Urinary bladder (tissue), 4 donors: ENCODE measurements around the gene SPTSSB. TPM values are rescaled to one million over a fixed set of nuclear protein-coding genes. Genes with fewer than 3 reads are reported as not detected.

ENCODE experiments used
- DNase-seq: peaks from one replicate; pipeline ENCODE4 v3.0.0-alpha.2; 2015; ENCODE audit errors: extremely low spot score
- H3K27ac ChIP-seq: one replicate; pipeline ENCODE4 v1.5.1; 2013; ENCODE audit warnings: low read depth, mild to moderate bottlenecking, moderate library complexity
- H3K36me3 ChIP-seq: one replicate; pipeline ENCODE4 v1.6.1; 2013; ENCODE audit warnings: mild to moderate bottlenecking, moderate library complexity; ENCODE audit not compliant: insufficient read depth
- H3K4me1 ChIP-seq: one replicate; pipeline ENCODE4 v1.6.1; 2013; ENCODE audit warnings: mild to moderate bottlenecking, moderate library complexity; ENCODE audit not compliant: insufficient read depth
- H3K4me3 ChIP-seq: one replicate; pipeline ENCODE4 v1.5.1; 2013; ENCODE audit warnings: low read depth, low read length
- WGBS: extraction: QIAGEN DNeasy Blood & Tissue Kit; methylation state at CpG from one replicate; pipeline ENCODE4 v1.1.7; 2013; 5-methylcytosine and 5-hydroxymethylcytosine counted together
- polyA plus RNA-seq: library from polyadenylated mRNA; stranded (reverse); fragments of 200-250 nt; gene quantifications from one replicate; pipeline ENCODE4 v1.2.3, GENCODE V29; 2013
- total RNA-seq: library from RNA; depleted of rRNA; stranded (reverse); fragments of >200 nt; gene quantifications from one replicate; pipeline ENCODE4 v1.2.3, GENCODE V29; 2014
- donor health status: healthy with polysubstance abuse.
- donor health status: healthy.

The SPTSSB gene
- total and polyA plus RNA-seq, 2 donors, result 11.1 to 74.9 TPM

DNA sequence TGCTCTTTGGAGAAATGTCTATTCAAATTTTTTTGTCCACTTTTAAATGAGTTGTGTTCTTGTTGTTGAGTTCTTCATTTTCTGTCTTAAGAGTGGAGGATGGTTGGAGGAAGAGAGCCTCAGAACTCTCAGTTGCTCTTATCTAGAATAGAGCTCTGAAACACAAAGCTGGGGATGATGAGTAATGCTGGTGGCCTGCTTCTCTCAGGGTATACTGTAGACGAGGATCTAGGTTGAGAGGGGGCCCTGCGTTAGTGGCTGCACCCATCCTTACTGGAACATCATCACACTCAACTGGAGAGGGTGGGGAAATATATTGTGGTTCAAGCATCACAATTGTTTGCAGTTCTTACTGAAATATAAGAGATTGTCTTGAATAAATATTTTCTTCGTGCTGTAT is 1.8 kb downstream of the SPTSSB start:
- H3K27ac ChIP-seq, result no peak overlapping the region
- DNase-seq, result no peak
- H3K4me1 ChIP-seq, result no peaks in the 10 kb centered on the region
- no peak overlapping the region for H3K4me3 ChIP-seq
- 58% methylated on average over 3 of the region's 3 CpGs for WGBS
- no peaks in the 10 kb centered on the region for H3K36me3 ChIP-seq

DNA sequence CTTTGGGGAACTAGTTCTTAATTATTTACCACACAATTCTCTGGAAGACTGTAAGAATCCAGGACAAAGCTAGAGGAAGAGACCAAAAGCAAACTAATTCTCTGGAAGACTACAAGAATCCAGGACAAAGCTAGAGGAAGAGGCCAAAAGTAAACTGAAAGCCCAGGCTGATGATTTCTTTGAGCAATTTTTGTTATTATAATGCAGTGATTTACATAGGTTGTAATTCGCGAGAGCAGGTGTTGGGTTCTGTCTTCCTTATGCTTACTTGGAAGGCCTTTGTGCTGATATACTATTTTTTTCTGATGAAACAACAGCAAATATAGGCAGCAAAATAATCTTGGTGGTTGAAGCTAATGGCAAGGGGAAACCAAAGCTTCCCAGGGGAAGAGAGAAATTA is 5.2 kb downstream of the SPTSSB start:
- H3K4me1 ChIP-seq, result no peaks in the 10 kb centered on the region
- no peaks in the 10 kb centered on the region for H3K36me3 ChIP-seq
- WGBS, result 72% methylated on average over 2 of the region's 2 CpGs
- no peak overlapping the region for H3K4me3 ChIP-seq
- H3K27ac ChIP-seq, result no peak overlapping the region
- DNase-seq, result no peak

DNA sequence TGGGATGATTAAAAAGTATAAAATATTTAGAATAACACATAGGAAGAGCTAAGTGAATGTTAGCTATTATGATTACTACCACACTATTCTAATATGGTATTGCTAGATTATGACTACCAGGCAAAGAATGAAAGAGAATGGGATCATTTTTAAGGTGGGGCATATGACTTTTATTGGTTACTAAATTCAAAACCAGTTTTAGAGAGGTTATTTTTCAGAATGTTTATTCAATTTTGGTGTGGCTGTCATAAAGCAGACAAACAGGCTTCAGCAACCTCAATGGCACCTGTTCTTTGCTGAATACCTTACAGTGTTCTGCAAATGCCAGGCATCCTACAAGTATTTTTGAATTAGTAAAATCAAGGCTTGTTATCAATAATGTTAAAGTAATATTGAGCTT is 12.8 kb downstream of the SPTSSB start:
- Histone ChIP-seq H3K4me3 (no peak overlapping the region), H3K36me3 (peaks cover 2% of the 10 kb centered on the region), H3K4me1 (no peaks in the 10 kb centered on the region), H3K27ac (no peak overlapping the region)
- no peak for DNase-seq

DNA sequence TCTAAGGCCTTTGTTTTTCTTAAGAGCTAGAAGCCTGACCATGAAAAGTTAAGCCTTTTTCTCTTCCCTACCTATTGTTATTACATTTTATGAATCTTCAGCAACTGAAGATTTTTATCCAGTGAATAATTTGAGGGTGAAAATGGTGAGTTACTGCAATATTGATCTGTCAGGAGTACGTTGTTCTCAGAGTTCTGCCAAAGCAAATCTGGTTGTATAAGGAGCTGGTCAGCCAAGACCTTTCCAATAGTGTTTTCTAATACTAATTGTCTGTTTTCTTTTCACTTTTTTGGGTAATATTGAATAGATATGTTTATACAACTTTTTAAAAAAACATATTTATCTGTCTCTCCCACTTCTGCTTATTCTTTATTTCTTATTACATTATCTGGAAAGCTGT is 15.0 kb downstream of the SPTSSB start:
- no peak for DNase-seq
- Histone ChIP-seq H3K27ac (no peak overlapping the region), H3K4me3 (no peak overlapping the region), H3K36me3 (peaks cover 2% of the 10 kb centered on the region), H3K4me1 (no peaks in the 10 kb centered on the region)
- WGBS, result 86% methylated on average over 1 of the region's 1 CpG

DNA sequence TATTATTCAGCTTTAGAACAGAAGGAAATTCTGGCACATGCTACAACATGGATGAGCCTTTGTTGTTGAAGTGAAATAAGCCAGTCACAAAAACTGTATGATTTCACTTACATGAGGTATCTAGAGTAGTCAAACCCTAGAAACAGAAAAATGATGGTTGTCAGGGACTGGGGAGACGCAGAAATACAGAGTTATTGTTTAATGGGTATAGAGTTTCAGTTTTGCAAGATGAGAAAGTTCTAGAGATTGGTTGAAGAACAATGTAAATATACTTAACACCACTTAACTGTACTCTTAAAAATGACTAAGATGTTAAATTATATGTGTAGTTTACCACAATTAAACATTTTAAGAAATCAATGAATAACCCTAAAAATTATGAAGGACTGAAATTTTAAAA is 15.8 kb downstream of the SPTSSB start:
- H3K4me3 ChIP-seq, result no peak overlapping the region
- DNase-seq, result no peak
- H3K36me3 ChIP-seq, result peaks cover 2% of the 10 kb centered on the region
- WGBS, result 74% methylated on average over 1 of the region's 1 CpG
- H3K27ac ChIP-seq, result no peak overlapping the region
- H3K4me1 ChIP-seq, result no peaks in the 10 kb centered on the region

DNA sequence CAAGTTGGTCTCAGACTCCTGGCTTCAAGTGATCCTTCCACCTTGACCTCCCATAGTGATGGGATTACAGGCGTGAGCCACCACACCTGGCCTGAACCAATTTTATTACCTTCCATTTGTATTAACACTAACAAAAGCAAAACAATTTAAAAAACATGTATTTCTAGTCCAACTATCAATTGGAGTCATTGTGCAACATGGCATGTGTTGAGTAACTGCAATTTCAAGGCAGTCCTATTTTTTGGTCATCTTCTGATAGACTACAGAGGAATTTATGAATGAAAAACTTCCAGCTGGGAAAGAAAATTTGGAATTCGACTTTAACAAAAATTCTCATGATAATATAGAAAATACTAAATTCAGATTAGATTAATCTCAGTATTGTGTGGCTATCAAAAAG is 16.8 kb downstream of the SPTSSB start:
- Histone ChIP-seq H3K4me3 (no peak overlapping the region), H3K36me3 (peaks cover 2% of the 10 kb centered on the region), H3K27ac (no peak overlapping the region), H3K4me1 (no peaks in the 10 kb centered on the region)
- 77% methylated on average over 2 of the region's 2 CpGs for WGBS
- DNase-seq, result no peak

DNA sequence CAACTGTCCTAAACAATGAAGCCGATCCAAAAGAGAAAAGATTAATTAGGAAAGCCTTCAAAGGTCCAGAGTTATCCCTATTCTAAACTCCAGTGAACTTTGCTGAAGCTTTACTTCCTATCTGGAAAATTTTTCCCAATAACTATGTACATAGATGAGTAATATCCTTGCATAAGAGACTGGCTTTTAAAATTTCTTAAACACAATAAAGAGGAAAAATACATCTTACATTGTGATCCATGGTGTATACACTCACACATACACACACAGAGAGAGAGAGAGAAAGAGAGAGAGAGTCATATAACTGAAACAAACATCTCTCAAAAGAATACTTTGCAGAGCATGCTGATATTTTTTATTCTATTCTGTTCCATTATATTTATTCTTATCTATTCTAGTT is 20.0 kb downstream of the SPTSSB start:
- 37% methylated on average over 1 of the region's 1 CpG for WGBS
- DNase-seq, result no peak
- Histone ChIP-seq H3K4me3 (no peak overlapping the region), H3K27ac (no peak overlapping the region), H3K36me3 (peaks cover 2% of the 10 kb centered on the region), H3K4me1 (no peaks in the 10 kb centered on the region)

DNA sequence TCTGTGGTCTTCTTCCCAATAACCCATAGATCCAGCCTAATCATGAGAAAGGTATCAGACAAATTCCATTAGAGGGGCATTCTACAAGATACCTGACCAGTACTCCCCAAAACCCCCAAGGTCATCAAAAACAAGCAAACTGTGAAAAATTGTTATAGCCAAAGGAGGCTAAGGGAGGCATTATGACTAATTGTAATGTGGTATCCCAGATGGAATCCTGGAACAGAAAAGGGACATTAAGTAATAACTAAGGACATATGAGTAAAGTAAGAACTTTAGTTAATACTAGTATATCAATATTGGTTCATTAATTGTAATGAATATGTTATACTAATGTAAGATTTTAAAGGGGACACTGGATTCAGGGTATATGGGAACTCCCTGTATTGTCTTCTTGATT is 20.4 kb downstream of the SPTSSB start:
- H3K4me1 ChIP-seq, result no peaks in the 10 kb centered on the region
- DNase-seq, result no peak
- H3K4me3 ChIP-seq, result no peak overlapping the region
- H3K36me3 ChIP-seq, result peaks cover 2% of the 10 kb centered on the region
- no peak overlapping the region for H3K27ac ChIP-seq

DNA sequence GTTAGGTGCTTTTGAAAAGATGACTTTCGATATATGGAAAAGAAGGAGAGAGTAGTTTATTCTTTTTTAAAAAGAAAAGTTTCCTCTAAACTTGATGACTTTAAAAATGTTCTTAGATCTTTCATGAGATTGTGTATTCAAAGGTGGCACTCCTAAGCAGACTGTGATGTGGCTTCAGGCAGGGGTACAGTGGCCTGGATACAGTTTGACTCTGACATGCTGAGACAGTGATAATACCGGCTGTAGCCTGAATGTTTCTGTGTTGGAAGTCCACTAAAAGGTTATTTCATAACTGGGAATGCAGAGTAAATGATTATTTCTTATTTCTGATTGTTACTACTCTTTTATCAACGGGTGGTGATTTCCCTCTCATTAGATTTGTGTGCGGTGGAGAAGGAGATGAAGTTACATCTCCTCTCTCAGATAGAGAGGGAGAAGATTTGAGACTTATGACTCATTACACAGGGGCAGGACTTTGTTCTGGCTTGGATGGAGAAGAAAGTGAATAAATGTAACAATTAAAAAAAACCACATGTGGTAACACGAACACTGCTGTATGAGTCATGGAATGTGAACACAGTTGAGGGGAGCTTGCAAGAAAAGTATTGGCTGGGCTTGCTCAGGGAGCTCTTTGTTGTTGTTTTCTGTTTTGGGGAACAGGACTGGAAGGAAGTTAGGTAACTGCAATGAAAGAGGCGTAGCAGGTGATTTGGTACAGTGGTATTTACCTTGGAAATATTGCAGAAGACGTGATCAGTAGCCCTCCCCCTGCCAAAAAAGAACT is 21.6 kb downstream of the SPTSSB start:
- H3K4me3 ChIP-seq, result no peak overlapping the region
- peaks cover 3% of the 10 kb centered on the region for H3K36me3 ChIP-seq
- DNase-seq, result no peak
- no peak overlapping the region for H3K27ac ChIP-seq
- no peaks in the 10 kb centered on the region for H3K4me1 ChIP-seq
- WGBS, result 53% methylated on average over 7 of the region's 7 CpGs

DNA sequence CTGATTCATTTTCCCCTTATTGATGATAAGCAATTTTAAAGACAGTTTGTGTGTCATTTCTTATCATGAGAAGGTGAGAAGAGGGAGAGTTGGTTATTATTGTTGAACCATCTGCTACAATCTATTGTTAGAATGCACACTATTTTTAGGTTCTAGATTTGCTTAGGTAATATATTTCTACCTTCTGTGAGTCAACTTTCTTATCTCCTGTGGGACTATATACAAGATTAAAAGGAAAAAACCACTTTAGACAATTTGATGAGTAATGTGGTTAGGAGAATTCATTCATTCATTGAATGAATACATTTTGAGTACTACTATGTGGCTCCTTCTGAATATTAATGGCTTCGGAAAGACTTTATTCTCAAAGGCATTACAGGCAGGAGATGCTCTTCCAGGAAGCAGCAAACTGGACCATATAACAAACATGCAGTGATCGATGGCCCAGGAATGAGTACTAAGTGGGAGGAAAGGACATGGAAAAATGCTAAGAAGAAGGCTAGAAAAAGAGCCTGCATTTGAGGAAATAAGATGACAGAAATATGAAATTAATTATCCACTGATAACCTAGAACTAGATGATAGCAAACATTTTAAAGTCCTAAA is 22.4 kb downstream of the SPTSSB start:
- no peak overlapping the region for H3K4me3 ChIP-seq
- H3K27ac ChIP-seq, result no peak overlapping the region
- WGBS, result 69% methylated on average over 2 of the region's 2 CpGs
- H3K36me3 ChIP-seq, result peaks cover 3% of the 10 kb centered on the region
- no peak for DNase-seq
- no peaks in the 10 kb centered on the region for H3K4me1 ChIP-seq

DNA sequence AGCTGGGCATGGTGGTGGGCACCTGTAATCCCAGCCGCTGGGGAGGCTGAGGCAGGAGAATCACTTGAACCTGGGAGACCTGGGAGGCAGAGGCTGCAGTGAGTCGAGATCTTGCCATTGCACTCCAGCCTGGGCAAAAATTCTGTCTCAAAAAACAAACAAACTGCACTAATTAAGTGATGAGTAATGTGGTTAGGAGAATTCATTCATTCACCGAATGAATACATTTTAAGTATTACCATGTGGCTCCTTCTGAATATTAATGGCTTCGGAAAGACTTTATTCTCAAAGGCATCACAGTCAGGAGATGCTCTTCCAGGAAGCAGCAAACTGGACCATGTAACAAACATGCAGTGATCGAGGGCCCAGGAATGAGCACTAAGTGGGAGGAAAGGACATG is 23.6 kb downstream of the SPTSSB start:
- peaks cover 1% of the 10 kb centered on the region for H3K36me3 ChIP-seq
- 88% methylated on average over 5 of the region's 5 CpGs for WGBS
- no peaks in the 10 kb centered on the region for H3K4me1 ChIP-seq
- no peak overlapping the region for H3K4me3 ChIP-seq
- no peak overlapping the region for H3K27ac ChIP-seq
- DNase-seq, result no peak

DNA sequence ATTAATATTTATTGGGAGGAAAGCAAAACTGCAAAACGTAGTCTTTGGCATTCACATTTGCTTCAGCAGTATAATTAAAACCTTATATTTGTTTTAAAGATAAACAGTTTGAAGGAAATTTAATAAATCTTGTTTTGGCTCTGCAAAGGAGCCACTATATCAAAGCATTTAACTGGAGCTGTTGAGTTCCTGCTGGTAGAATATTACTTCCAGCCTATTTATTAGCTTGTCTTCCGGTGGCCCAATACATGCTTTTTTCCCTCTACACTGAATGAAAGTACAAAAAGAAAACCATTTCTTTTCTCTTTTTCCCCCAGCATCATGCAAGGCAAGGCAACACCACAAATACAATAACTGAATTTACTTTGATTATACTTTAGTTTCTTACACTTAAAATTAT is 26.3 kb downstream of the SPTSSB start:
- no peak for DNase-seq
- Histone ChIP-seq H3K27ac (no peak overlapping the region), H3K4me1 (no peaks in the 10 kb centered on the region), H3K4me3 (no peak overlapping the region), H3K36me3 (peaks cover 4% of the 10 kb centered on the region)
- WGBS, result 28% methylated on average over 2 of the region's 2 CpGs

DNA sequence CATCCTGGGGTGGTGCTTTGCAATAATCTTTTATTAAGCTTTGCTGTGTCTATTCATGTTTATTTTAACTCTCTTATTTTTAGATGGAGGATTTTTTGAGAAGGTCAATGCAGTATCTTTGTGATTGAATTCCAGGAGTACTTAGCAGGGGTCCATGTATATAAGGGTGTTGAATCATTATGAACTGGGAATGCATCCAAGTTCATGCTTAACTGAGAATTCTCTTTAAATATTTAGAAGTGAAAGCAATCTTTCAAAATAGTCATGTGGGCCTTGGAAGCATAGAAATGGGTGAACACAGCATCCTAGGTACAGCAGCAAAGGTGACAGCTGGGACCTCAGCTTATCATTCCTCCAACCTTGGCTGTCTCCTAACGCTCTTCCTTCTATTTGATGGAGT is 27.3 kb downstream of the SPTSSB start:
- peaks cover 4% of the 10 kb centered on the region for H3K36me3 ChIP-seq
- WGBS, result 91% methylated on average over 1 of the region's 1 CpG
- DNase-seq, result no peak
- no peak overlapping the region for H3K4me3 ChIP-seq
- H3K27ac ChIP-seq, result no peak overlapping the region
- H3K4me1 ChIP-seq, result no peaks in the 10 kb centered on the region

DNA sequence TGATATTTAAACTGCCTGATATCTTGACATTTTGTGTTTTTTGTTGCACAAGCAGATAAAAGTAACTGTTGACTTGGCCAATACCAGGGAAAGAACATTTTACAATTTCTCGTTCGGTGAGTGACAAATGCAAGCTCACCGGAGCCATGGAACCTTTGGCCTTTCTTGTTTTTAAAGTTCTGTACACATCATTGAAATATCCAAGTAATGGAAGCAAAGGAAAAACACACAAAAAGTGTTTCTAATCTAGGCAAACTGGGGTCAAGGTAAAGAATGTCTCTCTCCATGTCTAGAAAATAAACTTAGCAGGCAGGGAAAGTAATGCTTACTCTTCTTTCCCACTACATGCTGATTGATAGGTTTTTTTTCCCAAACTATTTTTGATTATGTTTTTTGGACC is 27.8 kb downstream of the SPTSSB start:
- WGBS, result 83% methylated on average over 3 of the region's 3 CpGs
- no peaks in the 10 kb centered on the region for H3K4me1 ChIP-seq
- H3K4me3 ChIP-seq, result no peak overlapping the region
- peaks cover 4% of the 10 kb centered on the region for H3K36me3 ChIP-seq
- no peak overlapping the region for H3K27ac ChIP-seq
- no peak for DNase-seq
